Measurements from ENCODE around the gene IPO11.

IPO11 gene

DNA sequence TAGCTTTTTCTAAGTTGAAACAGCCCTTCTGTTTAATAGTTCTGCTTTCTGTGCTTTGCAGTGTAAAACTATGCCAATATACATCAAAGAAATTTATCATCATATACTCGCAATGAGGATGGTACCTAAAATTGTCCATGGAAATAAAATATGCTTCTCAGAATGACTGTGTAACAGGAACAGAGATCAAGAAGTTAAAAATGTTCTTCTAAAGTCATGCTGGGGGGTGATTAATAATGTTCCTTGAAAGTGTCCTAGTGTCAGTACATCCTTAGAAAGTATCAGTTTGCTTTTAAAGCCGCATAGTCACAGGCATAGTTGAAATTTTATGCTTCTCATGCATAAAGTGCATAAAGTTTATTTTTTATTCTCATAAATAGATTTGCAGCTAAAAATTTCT lies 162.0 kb downstream of the IPO11 start:
- no peak for DNase-seq

DNA sequence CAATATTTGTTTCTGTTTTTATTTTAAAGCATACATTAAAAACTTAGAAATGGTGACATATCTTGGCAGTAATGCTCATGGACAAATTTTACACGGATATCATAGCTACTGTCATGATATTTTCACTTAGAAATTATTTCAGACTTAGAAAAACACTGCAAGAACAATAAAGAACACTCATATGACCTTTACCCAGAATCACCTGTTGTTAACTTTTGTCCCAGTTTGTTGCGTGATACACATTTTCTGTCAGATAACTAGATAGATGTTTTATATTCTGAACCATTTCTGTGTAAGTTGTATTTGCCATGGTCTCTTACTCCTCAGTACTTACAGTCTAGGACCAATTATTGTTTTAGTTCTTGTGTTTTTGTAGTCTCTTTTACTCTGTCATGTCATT lies 162.5 kb downstream of the IPO11 start:
- DNase-seq = no peak

DNA sequence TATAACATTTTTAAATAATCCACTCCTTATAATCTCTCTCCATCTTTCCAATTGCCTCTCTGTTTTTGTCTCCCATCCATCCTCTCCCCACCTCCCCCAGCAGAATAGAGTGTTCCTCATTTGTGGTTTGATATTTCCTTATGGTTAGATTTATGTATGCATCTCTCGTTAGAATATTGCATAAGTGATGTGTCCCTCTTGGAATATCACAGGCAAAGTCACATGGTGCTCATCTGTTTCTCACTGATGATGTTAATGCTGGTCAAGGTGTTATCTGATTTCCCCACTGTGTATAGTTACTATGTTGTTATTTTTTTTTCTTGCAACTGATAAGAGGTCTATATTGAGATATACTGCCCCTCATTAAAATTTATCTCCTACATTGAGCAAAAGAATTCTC lies 162.9 kb downstream of the IPO11 start:
- DNase-seq = no peak

DNA sequence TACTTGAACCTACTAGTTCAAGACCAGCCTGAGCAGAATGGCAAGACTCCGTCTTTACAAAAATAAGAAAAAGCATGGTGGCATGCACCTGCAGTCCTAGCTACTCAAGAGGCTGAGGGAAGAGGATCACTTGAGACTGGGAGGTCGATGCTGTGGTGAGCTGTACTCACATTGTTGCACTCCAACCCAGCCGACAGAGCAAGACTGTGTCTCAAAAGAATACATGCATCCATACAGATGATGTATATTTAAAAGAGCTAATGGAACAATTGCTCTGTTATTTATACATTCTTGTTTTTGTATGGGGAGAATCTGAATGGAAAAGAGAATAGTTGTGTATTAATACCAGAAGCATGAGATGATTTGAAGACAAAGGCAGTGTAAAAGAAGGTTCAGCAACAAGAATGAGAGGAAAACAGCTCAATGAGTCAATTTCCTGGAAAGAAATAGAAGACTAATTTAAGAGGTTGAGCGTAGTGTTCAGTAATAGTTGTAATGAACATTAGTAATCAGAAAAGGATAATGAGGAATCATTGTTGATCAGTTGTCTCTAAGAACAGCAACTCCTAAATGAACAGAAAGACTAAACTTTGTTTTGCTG lies 164.1 kb downstream of the IPO11 start:
- DNase-seq = no peak

DNA sequence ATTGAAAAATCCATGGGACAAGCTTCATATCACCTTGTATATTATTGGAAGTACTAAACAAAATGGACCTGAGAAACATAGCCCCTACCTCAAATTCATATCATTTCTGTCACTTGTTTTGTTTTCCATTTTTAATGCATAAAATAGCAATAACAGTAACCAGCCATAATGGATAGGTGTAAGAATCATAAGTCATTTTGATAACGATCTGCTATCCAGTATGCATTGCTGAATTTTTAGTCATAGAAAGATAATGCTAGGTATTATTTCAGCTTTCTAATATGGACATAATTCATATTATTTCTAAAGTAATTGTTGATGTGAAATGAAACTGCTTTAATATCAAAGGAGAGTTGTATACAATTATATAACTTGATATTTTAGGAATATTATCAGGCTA lies 164.9 kb downstream of the IPO11 start:
- no peak for DNase-seq

DNA sequence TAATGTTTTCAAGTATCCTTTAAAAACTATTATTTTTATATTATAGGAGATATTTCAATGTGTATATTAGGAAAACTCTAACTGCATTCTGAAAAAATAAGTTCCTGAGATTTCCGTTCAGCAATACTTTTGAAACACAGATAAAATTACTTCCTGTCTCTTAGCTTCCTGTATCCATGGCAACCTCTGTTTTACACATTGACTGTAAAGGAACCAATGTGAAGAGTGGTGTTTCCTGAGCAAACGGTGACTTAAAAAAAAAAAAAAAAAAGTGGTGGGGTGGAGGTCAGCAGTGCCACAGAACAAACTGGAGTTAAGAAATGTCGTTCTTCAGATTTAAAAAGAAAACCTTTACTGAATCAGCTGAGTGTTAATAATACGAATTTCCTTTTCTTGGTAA lies 166.0 kb downstream of the IPO11 start, which contains the start of gene LRRC70:
LRRC70 (plus strand) TSS at position 280 of the 400 bp plus-strand sequence. CDS start 620 bp downstream, outside the sequence.
- peak; percentile 39 for DNase-seq

DNA sequence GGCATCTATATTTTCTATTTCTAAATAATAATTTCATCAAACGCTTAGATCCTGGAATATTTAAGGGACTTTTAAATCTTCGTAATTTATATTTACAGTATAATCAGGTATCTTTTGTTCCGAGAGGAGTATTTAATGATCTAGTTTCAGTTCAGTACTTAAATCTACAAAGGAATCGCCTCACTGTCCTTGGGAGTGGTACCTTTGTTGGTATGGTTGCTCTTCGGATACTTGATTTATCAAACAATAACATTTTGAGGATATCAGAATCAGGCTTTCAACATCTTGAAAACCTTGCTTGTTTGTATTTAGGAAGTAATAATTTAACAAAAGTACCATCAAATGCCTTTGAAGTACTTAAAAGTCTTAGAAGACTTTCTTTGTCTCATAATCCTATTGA lies 167.2 kb downstream of the IPO11 start:
- DNase-seq = no peak

DNA sequence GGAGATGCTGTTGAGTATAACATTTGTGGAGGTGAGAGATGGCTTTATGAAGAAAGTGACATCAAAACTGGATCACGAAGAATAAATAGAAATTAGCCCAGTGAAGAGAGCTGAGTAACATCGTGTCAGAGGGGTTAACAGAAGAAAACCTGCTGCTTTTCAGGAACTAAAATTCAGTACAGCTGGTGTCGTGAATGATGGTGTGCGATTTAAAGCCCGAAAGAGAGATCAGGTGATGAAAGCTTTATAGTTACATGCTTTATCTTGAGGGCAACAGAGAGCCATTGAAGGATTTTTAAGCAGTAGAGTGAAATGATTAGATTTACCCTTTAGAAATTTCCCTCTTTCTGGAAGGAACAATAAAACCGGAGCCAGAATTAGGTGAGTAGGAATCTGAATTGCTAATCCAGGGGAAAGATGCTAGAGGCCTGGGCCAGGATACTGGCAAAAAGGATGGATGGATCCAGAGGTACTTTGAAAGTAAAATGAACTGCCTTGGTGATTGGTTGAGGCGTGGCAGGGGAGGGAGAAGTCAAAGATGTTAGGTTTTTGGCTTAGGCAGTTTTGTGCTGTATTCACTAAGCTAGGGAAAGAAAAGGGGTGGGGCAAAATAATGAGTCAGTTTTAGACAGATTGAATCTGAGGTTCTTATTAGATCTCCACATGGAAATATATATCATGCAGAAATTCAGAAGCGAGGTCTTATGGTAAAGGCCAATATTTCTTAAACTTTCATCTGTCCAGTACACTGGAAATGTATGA lies 169.5 kb downstream of the IPO11 start:
- no peak for DNase-seq

DNA sequence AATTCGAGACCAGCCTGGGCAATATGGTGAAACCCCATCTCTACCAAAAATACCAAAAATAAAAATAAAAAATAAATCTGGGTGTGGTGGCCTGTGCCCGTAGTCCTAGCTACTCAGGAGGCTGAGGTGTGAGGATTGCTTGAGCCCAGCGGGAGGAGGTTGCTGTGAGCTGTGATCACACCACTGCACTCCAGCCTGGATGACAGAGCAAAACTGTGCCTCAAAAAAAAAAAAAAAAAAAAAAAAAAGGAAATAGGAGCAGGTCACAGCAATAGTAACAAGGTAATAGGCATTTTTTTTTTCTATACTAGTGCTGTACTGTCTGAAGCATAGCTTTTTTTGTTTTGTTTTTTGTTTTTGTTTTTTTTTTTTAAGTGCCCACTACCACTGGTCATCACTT lies 171.8 kb downstream of the IPO11 start:
- no peak for DNase-seq

DNA sequence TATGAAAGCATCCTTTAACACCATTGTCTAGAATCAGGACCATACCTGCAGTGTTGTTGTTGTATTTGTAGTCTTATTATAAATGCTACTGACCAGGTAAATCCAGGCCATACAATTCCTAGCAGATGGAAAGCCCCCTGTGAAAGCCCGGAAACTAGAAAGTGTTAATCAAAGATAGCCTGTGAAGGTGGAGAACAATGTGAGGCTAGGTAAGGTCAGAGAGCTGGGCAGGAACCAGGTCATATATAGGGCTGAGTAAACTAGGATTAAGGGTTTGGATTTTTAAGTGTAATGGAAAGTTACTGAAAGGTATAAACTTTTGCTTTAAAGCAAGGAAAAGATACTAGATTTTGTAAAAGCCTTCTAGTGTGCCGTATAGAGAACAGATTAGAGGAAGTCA lies 172.7 kb downstream of the IPO11 start:
- DNase-seq = no peak

DNA sequence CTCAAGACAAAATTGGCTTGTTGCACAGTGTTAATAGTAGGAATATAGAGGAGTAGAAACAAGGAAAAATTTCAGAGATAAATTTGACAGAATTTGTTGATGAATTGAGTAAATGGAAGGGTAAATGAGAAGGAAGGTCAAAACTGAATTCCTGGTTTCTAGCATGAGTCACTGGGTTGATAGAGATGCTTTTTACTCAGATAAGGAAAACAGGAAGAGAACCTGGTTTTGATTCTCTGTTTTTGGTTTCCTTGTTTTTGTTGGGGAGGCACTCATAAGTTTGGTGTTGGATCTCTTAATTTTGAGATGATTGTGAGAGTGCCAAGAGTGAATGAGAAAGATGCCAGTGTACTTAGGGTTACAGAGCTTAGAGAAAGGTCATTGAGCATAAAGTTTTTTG lies 173.2 kb downstream of the IPO11 start:
- DNase-seq = no peak

DNA sequence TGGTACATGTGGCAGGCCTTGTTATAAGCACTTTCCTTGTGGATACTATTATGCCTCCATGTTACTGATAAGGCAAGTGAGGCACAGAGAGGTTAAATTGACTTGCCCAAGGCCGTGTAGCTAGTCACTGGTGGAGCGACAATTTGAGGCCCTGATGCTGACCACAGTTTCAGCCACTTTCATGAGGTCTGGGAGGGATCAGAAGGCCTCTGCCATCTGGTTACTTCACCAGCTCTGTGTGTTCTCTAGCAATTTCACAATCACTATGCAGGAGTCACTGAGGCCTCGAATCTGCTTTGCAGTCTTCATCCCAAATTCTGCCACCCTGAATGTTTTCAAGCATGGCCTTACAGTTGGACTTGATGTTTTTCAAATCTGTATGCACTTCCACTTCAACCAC lies 175.2 kb downstream of the IPO11 start:
- DNase-seq = no peak

DNA sequence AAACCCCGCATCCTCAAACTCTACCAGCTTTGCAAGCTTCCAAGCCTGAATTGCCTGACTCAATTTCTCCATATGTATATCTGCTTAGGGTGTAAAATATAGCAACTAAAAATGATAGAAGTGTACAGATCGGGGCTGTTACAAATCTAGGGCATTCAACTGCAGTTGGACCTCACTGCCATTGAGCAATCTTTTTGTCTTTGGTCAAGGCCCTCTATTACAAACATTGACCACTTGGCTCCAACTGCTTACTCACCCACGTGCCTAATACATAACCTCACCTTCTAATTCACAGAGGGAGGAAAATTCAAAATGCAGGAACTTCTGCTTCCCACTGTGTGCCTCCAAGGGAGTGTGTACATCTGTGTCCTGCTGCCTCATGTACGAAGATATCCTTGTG lies 176.1 kb downstream of the IPO11 start:
- no peak for DNase-seq

DNA sequence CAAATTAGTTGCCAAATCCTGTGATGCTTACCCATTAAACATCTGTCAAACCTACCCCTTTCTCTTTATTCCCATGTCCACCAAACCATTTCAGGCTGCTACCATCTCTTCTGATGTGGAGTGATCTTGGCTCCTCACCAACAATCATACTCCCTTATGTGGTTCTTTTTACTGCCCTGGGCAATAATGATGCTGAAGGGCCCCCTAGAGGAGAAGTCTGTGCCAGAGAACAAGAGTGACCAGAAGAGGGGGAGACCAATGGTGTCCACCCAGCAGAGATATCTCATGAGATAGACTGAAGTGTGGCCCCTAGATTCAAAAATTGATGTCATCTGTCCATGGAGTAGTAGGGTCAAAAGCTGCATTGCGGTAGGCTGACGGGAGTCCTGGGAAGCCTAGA lies 176.9 kb downstream of the IPO11 start:
- no peak for DNase-seq

DNA sequence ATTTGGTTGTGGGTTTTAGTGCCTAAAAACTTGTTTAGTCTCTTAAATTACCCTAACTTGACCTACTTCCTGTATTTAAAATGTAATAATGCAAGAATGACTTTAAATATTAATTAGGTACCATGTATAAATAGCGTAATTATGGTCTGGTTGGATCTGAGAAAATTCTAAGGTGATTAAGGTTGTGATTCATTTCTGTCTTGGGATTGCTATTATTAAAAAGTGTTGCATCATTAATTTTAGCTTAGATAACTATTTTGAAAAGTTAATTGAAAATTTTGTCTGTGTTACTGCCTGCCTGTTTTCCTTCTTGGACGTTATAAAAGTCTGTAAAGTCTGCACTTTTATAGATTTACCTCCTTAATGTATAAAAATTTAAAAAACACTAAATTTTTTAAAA lies 177.8 kb downstream of the IPO11 start:
- DNase-seq = no peak

DNA sequence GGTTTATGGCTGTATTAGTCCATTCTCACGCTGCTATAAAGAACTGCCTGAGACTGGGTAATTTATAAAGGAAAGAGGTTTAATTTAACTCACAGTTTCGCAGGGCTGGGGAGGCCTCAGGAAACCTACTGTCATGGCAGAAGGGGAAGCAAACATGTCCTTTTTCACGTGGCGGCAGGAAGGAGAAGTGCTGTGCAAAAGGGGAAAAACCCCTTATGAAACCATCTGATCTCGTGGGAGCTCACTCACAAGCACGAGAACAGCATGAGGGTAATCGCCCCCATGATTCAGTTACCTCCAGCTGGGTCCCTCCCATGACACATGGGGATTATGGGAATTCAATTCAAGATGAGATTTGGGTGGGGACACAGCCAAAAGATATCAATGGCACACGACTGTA lies 180.0 kb downstream of the IPO11 start:
- no peak for DNase-seq

DNA sequence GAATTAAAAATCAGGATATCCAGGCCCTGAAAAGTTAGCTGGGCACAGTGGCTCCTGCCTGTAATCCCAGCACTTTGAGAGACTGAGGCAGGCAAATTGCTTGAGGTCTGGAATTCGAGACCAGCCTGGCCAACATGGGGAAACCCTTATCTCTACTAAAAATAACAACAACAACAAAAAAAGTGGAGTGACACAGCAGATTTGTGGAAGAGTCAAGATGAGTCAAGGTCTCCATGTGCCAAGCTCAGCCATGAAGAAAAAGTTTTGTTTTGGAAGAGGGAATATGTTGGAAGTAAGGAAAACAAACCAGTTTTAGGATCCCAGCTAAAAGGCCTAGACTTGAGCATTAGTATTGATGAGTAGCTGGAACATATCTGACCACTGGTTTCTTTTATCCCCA lies 180.8 kb downstream of the IPO11 start:
- peak; percentile 36 for DNase-seq

DNA sequence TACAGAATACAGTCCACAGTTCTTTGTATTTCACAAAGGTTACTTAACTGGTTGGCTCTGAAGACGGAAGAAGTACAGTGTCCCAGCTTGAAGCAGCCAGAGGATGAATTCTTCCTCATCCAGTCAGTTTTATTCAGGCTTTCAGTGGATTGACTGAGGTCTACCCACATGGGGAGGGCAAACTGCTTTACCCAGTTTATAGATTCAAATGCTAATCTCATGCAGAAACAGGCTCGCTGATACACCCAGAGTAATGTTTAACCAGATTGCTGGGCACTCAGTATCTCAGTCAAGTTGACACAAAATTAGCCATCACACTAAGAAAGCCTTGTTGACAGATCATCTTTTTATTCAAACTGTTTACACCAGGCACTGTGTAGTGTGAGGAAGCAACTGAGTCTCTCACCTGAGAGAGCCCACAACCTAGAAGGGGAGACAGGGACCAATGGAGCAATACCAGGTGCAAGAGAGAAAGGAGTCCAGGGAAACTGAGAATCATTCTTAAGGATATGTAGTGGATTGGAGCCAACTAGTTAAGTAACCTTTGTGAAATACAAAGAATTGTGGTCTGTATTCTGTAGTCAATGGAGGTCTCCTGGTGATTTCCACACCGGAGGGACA lies 181.9 kb downstream of the IPO11 start:
- no peak for DNase-seq

DNA sequence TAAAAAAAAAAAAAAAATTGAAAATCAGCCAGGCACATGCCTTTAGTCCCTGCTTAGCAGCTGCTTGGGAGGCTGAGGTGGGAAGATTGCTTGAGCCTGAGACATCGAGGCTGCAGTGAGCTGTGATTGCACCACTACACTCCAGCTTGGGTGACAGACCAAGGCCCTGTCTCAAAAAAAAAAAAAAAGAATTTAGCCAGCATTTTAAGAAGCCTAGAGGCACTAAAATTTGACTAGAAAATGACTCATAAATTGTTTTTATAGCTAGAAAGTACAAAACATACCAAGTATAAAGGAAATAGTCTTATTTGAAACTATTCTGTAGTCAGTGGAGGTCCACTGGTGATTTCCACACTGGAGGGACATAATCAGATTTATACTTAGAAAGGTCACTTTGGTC lies 183.5 kb downstream of the IPO11 start:
- peak; percentile 32 for DNase-seq

DNA sequence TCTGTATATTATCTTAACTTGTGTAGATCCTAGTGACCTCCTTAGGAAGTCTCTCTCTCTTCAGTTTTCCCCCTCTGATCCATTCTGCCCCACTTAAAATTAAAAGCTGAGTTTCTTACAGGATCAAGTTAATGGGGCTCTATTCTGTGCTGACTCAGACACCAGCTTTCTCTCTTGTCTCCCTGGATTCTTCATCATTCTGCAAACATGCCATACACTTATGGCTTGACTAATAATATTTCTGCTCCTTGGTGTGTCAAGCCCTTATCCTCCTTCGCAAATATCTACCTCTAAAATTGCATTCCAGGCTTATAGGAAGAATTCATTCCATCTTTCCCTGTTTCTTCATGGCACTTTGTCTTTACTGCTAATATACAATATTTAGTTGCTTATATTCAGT lies 184.1 kb downstream of the IPO11 start:
- DNase-seq = peak; percentile 15

DNA sequence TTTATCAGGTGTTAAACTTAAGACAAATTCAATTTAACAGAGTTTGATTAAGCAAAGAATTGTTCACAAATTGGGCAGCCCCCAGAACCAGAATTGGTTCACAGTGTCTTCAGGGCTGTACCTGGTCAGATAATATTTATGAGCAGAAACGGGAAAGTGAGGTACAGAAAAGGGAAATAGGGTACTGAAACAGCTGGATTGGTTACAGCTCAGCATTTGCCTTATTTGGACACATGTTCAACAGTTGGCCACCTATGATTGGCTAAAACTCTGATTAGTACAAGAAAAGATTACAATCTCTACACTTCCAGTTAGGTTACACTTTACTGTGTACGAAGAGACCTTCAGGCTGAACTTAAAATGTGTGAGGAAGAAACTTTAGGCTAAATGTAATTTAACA lies 184.8 kb downstream of the IPO11 start:
- no peak for DNase-seq

DNA sequence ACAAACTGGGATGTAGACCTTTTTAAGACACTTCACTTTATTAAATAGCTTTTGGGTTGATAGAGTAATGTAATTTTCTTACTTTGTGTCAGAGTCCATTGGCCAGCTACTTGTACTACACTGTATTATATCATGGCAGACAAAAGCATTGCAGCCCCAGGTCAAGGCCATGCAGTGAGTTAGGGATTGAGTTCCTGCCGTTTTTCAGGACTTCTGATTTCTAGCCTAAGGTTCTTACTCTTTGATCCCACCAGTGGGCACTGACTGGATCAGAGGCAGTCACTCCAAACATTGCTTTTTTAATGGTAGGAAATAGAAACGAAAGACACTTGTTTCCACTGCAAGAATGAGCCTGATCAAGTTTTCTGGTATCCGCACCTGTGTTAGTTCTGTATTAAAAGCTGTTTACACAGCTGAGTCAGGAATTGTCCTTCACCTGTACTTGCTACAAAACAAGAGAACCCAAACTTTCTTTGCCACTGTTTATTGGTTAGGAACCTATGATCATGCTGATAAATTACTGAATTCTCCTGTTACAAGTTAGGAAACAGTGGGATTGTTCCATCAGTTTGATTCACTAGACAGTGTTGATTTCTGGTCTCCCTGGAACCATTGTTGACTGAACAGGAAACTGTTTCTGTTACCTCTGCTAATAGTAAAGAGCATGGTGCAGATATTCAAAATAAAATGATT lies 188.1 kb downstream of the IPO11 start:
- DNase-seq = no peak

DNA sequence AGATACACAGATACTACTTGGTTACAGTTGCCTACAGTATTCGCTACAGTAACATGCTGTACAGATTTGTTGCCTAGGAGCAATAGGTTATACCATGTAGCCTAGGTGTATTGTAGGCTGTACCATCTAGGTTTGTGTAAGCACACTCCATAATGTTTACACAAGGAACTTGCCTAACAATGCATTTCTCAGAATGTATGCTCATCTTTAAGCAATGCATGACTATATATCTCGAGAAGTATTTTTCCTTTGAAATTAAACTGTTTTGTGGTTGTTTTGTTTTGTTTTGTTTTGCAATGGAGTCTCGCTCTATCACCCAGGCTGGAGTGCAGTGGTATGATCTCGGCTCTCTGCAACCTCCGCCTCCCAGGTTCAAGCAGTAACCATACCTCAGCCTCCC lies 191.4 kb downstream of the IPO11 start:
- DNase-seq = no peak

DNA sequence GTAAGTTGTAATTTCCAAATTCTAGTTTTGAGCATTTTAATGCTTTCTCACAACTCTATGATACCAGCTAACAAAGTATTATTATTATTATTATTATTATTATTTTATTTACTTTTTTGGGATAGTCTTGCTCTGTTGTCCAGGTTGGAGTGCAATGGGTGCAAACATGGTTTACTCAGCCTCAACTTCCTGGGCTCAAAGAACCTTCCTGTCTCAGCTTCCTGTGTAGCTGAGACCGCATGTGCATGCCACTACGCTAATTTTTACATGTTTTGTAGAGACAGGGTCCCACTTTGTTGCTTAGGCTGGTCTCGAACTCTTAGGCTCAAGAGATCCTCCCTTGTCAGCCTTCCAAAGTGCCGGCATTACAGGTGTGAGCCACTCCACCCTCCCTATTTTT lies 193.1 kb downstream of the IPO11 start:
- no peak for DNase-seq

Data from fibroblast of skin of back (primary cell).